ENCODE data around the gene CCDC185.

The CCDC185 gene

GRCh38 chr1:223443397-223443796 lies 50.2 kb downstream of the CCDC185 start:
- no peak for DNase-seq

- no peak for DNase-seq
Observed at GRCh38 chr1:223444411-223444810, 51.2 kb downstream of the CCDC185 start.
